HUES6 (cell line): ENCODE data around the gene SUPT3H.
"Not testable (repeated sequence)": the region's sequence is repeated elsewhere in the genome, so short reads cannot be mapped to it uniquely, and the experiment has no call there.

Source experiments
- H3K27ac ChIP-seq: 2 replicates; pipeline ENCODE4 v1.7.0; 2013; ENCODE audit warnings: low read depth, mild to moderate bottlenecking, low read length, inconsistent platforms
- H3K27me3 ChIP-seq: 2 replicates; pipeline ENCODE4 v1.6.1; 2013; ENCODE audit warnings: low read length; ENCODE audit not compliant: control insufficient read depth, insufficient read depth
- H3K36me3 ChIP-seq: 2 replicates; pipeline ENCODE4 v1.6.1; 2013; ENCODE audit warnings: low read length; ENCODE audit not compliant: control insufficient read depth, insufficient read depth
- H3K4me1 ChIP-seq: 2 replicates; pipeline ENCODE4 v1.6.1; 2013; ENCODE audit warnings: low read length; ENCODE audit not compliant: control insufficient read depth, insufficient read depth
- H3K4me3 ChIP-seq: 2 replicates; pipeline ENCODE4 v1.5.1; 2013; ENCODE audit warnings: low read depth, low read length
- H3K9ac ChIP-seq: one replicate; pipeline ENCODE4 v1.6.1; 2013; ENCODE audit warnings: mild to moderate bottlenecking, low read length
- H3K9me3 ChIP-seq: 2 replicates; pipeline ENCODE4 v1.6.1; 2013; ENCODE audit warnings: low read depth, low read length; ENCODE audit not compliant: control insufficient read depth, insufficient read depth

Gene SUPT3H

DNA sequence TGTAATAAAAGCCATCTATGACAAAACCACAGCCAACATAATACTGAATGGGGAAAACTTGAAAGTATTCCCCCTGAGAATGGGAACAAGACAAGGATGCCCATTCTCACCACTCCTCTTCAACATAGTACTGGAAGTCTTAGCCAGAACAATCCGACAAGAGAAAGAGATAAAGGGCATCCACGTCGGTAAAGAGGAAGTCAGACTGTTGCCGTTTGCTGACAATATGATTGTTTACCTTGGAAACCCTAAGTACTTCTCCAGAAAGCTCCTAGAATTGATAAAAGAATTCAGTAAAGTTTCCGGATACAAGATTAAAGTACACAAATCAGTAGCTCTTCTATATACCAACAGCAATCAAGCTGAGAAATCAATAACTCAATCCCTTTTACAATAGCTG lies 63.6 kb downstream of the SUPT3H start:
- Histone ChIP-seq H3K4me1 (no peaks in the 10 kb centered on the region), H3K9ac (no peak overlapping the region), H3K4me3 (no peak overlapping the region), H3K27me3 (no peaks in the 10 kb centered on the region), H3K9me3 (peaks cover 10% of the 10 kb centered on the region), H3K27ac (no peak overlapping the region), H3K36me3 (no peaks in the 10 kb centered on the region)

DNA sequence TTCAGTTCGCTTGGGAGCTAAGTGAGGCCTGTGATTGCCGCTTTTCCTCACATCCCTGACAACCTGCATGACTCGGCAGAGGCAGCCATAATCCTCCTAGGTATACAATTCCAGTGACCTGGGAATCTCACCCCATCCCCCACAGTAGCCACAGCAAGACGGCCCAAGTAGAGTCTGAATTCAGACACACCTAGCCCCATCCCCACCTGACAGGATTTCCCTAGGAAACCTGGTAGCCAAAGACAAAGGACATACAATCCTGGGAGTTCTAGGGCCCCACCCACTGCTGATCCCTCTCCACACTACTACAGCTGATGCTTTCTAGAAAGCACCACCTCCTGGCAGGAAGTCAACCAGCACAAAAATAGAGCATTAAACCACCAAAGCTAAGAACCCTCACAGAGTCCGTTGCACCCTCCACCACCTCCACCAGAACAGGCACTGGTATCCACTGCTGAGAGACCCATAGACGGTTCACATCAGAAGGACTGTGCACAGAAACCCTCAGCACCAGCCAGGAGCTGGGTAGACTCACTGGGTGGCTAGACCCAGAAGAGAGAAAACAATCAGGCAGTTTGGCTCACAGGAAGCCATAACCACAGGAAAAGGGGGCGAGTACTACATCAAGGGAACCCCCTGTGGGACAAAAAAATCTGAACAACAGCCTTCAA lies 67.5 kb downstream of the SUPT3H start:
- no peaks in the 10 kb centered on the region for H3K27me3 ChIP-seq
- no peak overlapping the region for H3K27ac ChIP-seq
- H3K9me3 ChIP-seq, result peaks cover 29% of the 10 kb centered on the region
- no peak overlapping the region for H3K9ac ChIP-seq
- no peaks in the 10 kb centered on the region for H3K4me1 ChIP-seq
- H3K36me3 ChIP-seq, result no peaks in the 10 kb centered on the region
- no peak overlapping the region for H3K4me3 ChIP-seq

DNA sequence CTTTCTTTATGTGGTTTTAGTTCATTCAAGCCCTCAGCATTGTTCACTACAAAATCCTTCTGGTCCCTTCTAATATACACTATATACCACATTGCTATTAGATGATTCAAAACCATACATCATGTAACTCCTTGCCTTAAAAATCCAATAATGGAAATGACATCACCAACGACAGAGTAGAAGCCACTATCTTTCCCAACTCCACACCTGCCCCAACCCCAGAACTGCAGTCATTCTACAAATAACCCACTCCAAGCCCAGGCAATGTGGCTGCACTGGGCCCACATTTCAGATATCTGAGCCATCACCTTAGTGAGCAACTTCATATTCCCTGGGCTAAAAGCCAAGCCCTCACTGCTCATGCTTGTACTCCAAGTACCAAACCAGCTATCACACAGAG lies 72.2 kb downstream of the SUPT3H start:
- Histone ChIP-seq H3K36me3 (no peaks in the 10 kb centered on the region), H3K4me3 (no peak overlapping the region), H3K4me1 (no peaks in the 10 kb centered on the region), H3K9me3 (peaks cover 34% of the 10 kb centered on the region), H3K9ac (no peak overlapping the region), H3K27me3 (no peaks in the 10 kb centered on the region), H3K27ac (no peak overlapping the region)

DNA sequence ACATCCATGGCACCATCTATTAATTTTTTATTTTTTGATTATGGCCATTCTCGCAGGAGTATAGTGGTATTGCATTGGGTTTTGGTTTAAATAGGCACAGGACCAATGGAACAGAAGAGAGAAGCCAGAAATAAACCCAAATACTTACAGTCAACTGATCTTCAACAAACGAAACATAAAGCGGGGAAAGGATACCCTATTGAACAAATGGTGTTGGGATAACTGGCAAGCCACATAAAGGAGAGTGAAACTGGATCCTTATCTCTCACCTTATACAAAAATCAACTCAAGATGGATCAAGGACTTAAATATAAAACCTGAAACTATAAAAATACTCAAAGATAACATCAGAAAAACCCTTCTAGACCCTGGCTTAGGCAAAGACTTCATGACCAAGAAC lies 74.9 kb downstream of the SUPT3H start:
- H3K4me3 ChIP-seq, result no peak overlapping the region
- peaks cover 25% of the 10 kb centered on the region for H3K9me3 ChIP-seq
- no peaks in the 10 kb centered on the region for H3K4me1 ChIP-seq
- H3K36me3 ChIP-seq, result no peaks in the 10 kb centered on the region
- H3K27ac ChIP-seq, result no peak overlapping the region
- no peaks in the 10 kb centered on the region for H3K27me3 ChIP-seq
- H3K9ac ChIP-seq, result no peak overlapping the region

DNA sequence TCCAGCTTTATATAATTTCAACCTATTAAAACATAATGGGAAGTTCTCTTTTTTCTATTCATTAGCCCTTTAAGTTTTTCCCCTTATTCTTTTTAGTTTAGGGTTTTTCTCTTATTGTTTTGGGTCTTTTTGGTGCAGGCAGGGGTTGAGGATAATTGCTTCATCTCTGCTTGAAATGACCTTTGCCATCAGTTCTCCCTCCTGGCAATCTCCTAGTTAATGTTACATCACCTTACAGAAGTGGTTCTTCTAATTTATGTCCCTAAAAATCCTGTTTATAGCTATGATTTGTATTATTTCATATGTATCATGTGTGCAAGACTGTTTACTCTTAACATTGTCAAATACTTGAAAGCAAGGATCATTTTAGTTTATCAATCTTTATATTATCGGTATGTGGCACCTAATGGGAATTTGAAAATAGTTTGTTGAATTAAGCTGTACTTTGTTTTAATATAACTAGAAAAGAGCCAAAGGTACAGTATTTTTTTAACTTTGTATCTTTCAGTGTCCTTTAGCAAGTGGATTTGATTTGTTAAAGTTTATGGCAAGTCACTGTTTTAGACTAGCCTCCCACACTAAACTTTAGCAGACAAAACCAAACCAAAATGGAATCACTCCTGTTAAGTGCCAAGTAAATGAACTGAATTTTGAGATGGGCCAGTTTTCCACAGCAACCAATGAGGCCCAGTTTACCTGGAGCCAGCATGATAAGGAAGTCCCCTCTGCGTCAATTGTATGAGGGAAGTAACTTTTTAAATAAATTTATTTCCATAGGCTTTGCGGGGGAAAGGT lies 76.2 kb downstream of the SUPT3H start:
- H3K4me3 ChIP-seq, result no peak overlapping the region
- H3K4me1 ChIP-seq, result no peaks in the 10 kb centered on the region
- peaks cover 16% of the 10 kb centered on the region for H3K9me3 ChIP-seq
- no peak overlapping the region for H3K9ac ChIP-seq
- no peaks in the 10 kb centered on the region for H3K27me3 ChIP-seq
- no peaks in the 10 kb centered on the region for H3K36me3 ChIP-seq
- H3K27ac ChIP-seq, result no peak overlapping the region

DNA sequence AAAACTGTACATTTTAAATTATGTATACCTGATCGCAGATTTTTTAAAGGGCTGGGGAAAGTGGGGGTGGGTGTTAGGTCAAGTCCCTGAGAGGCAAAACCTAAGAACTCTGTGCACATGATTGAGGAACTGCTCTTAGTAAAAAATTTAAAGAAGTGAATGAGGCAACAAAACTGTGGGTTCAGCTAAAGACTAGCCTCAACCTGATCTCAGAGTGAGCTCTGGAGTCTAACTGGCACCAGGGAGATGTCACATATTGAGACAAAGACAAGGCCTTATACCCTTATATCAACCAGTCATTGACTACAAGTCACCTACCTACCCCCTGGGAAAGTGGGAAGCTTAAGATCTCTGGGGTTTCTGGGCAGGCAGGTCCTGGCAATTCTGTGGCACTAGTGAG lies 77.0 kb downstream of the SUPT3H start:
- no peak overlapping the region for H3K27ac ChIP-seq
- no peaks in the 10 kb centered on the region for H3K27me3 ChIP-seq
- no peaks in the 10 kb centered on the region for H3K36me3 ChIP-seq
- no peak overlapping the region for H3K9ac ChIP-seq
- H3K4me1 ChIP-seq, result no peaks in the 10 kb centered on the region
- H3K9me3 ChIP-seq, result peaks cover 8% of the 10 kb centered on the region
- H3K4me3 ChIP-seq, result no peak overlapping the region

DNA sequence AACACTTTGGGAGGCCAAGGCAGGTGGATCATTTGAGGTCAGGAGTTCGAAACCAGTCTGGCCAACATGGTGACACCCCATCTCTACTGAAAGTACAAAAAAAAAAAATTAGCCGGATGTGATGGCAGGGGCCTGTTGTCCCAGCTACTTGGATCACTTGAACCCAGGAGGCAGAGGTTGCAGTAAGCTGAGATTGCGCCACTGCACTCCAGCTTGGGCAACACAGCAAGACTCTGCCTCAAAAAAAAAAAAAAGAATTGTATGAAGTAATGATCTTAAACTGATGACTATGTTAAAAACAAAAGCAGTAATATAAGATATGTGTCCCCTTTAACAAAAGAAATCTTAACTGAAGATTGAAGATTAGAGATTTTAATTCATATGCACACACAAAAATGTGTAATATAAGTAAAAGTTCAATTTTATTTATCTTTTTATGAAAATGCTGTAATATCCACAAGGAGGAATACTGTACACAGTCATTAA lies 78.6 kb downstream of the SUPT3H start:
- H3K9ac ChIP-seq, result no peak overlapping the region
- no peak overlapping the region for H3K27ac ChIP-seq
- no peak overlapping the region for H3K4me3 ChIP-seq
- no peaks in the 10 kb centered on the region for H3K4me1 ChIP-seq
- no peaks in the 10 kb centered on the region for H3K27me3 ChIP-seq
- H3K9me3 ChIP-seq, result peaks cover 3% of the 10 kb centered on the region; the same call in 1 of the 2 replicates
- H3K36me3 ChIP-seq, result no peaks in the 10 kb centered on the region

DNA sequence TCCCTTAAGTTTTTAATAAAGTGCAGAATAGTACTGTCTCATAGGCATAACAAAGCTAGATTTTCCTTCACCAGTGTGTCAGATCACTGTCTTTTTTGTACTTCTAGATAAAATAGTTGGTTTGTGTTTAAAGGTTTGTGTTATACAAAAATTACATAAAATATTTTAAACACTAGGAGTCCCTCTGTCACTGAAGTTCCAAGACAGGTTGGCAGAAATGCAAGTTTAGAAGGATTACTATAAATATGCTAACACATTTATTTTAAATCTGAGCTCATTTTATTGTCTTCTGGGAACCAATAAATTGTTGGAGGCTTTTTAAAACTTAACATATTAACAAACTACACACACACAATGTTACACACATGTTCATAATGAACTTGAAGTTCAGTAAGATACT lies 80.4 kb downstream of the SUPT3H start:
- Histone ChIP-seq H3K4me1 (no peaks in the 10 kb centered on the region), H3K27ac (no peak overlapping the region), H3K36me3 (no peaks in the 10 kb centered on the region), H3K9ac (no peak overlapping the region), H3K27me3 (no peaks in the 10 kb centered on the region), H3K4me3 (no peak overlapping the region), H3K9me3 (peaks cover 3% of the 10 kb centered on the region; the same call in 1 of the 2 replicates)

DNA sequence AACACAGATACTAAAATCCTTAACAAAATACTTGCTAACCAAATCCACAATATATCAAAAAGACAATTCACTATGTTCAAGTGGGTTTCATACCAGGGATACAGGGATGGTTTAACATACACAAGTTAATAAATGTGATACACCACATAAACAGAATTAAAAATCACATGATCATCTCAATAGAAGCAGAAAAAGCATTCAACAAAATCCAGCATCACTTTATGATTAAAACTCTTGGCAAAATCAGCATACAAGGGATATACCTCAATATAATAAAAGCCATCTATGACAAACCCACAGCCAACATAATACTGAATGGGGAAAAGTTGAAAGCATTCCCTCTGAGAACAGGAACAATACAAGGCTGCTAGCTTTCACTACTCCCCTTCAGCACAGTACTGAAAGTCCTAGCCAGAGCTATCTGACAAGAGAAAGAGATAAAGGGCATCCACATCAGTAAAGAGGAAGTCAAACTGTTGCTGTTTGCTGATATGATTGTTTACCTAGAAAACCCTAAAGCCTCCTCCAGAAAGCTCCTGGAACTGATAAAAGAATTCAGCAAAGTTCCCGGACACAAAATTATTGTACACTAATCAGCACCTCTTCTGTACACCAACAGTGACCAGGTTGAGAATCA lies 83.6 kb downstream of the SUPT3H start:
- not testable (repeated sequence) for H3K36me3 ChIP-seq, H3K4me3 ChIP-seq, H3K27me3 ChIP-seq, H3K9ac ChIP-seq, H3K4me1 ChIP-seq, H3K9me3 ChIP-seq, H3K27ac ChIP-seq

DNA sequence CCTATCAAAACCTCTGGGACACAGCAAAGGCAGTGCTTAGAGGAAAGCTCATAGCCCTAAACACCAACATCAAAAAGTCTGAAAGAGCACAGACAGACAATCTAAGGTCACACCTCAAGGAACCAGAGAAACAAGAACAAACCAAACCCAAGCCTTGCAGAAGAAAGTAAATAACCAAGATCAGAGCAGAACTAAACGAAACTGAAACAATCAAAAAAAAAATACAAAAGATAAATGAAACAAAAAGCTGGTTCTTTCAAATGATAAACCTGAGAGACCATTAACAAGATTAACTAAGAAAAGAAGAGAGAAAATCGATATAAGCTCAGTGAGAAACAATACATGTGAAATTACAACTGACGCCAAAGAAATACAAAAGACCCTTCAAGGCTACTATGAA lies 84.4 kb downstream of the SUPT3H start:
- Histone ChIP-seq H3K4me3 (no peak overlapping the region), H3K27me3 (no peaks in the 10 kb centered on the region), H3K4me1 (no peaks in the 10 kb centered on the region), H3K9ac (no peak overlapping the region), H3K36me3 (no peaks in the 10 kb centered on the region), H3K27ac (no peak overlapping the region), H3K9me3 (peaks cover 3% of the 10 kb centered on the region; the same call in 1 of the 2 replicates)
